Gastrocnemius medialis (tissue), 4 donors: ENCODE results near the gene ME2. TPM values are rescaled to one million over a fixed set of nuclear protein-coding genes. Genes with fewer than 3 reads are reported as not detected.

Source experiments
- ATAC-seq, 2 donors: fragments of 150-250 bp; one replicate each; pipeline ENCODE4 v1.9.1; 2016
- DNase-seq, 2 donors: peaks; one replicate each; pipeline ENCODE4 v3.0.0-alpha.2; 2019
- H3K27ac ChIP-seq, 4 donors: fragments of 200-600 bp; sonication (generic); 1 replicate in 1 of 4; 2 replicates in 3 of 4; pipeline ENCODE4 v1.5.1; 2016 to 2018; ENCODE audit warnings: mild to moderate bottlenecking in 2 of 4, moderate library complexity in 1 of 4
- H3K27me3 ChIP-seq, 3 donors: fragments of 200-600 bp; sonication (generic) in 2 of 3; 1 replicate in 1 of 3; 2 replicates in 2 of 3; pipeline versions ENCODE4 v1.5.1 to v1.6.0; 2016 to 2019; ENCODE audit warnings: mild to moderate bottlenecking in 1 of 3, moderate library complexity in 1 of 3
- H3K36me3 ChIP-seq, 2 donors: fragments of 200-600 bp; sonication (generic) in 1 of 2; one replicate each; pipeline ENCODE4 v1.5.1; 2017 to 2018
- H3K4me1 ChIP-seq, 2 donors: fragments of 200-600 bp; sonication (generic) in 1 of 2; one replicate each; pipeline ENCODE4 v1.5.1; 2016 to 2017; ENCODE audit warnings: mild to moderate bottlenecking in 2 of 2
- H3K4me3 ChIP-seq, 4 donors: fragments of 200-600 bp; sonication (generic) in 3 of 4; 1 replicate in 1 of 4; 2 replicates in 3 of 4; pipeline ENCODE4 v1.5.1; 2016 to 2019; ENCODE audit warnings: mild to moderate bottlenecking in 2 of 4
- H3K9me3 ChIP-seq, 3 donors: fragments of 200-600 bp; sonication (generic) in 2 of 3; 1 replicate in 1 of 3; 2 replicates in 2 of 3; pipeline ENCODE4 v1.5.1; 2016 to 2019
- POLR2A ChIP-seq, 2 donors: fragments of 450-650 bp; IDR thresholded peaks; one replicate each; pipeline ENCODE4 v1.6.1; 2017; ENCODE audit warnings: antibody characterized with exemption in 2 of 2, mild to moderate bottlenecking in 2 of 2, moderate library complexity in 2 of 2
- in situ Hi-C, 4 donors: fragments of 200-750 bp; cut with MboI; loops; one replicate each; pipeline versions ENCODE4 v1.15.0 to v1.8.0; 2017; ENCODE audit warnings: low sequenced_read_pairs in 4 of 4
- intact Hi-C: fragments of 100-400 bp; cut with DNase I; formaldehyde crosslinking; loops from one replicate; pipeline ENCODE4 v1.15.1; 2023; ENCODE audit warnings: low total_unique reads
- total RNA-seq, 4 donors: library from RNA; depleted of rRNA; stranded (reverse); fragments of >200 nt; gene quantifications; one replicate each; pipeline versions ENCODE4 v1.1.0 to v1.2.3, GENCODE V29; 2016
- TF ChIP-seq, protein P1 (sequence below), 5 experiments: fragments of 450-650 bp in 3 of 5; fragments of 200-600 bp in 2 of 5; sonication (generic) in 2 of 5; IDR thresholded peaks in 4 of 5; conservative IDR thresholded peaks in 1 of 5; 1 replicate in 4 of 5; 2 replicates in 1 of 5; pipeline ENCODE4 v1.5.1; 2016 to 2019; ENCODE audit warnings: antibody characterized with exemption in 5 of 5, mild to moderate bottlenecking in 3 of 5, moderate library complexity in 3 of 5

The ME2 gene
- total RNA-seq, 4 donors from 2014 or later, result 25.3 to 50.6 (median 46.5) TPM

DNA sequence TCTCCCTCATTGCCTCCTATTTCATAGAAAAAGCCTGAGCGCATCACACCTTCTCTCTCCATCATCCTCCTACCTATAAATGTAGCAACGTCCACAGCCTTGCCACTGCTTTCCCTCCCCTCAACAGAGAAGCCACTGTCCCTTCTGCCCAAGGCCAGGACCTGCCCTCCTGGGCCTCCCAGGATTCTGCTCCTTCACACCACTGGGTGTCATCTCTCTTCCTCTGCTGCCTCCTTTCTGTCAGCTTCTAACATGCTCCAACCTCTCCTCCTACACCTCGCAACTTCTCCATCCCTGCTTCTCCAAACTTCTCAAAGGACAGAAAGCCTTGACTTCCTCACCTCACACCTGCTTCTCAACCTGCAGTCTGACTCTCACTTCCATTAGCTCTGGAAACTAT lies 21.2 kb upstream of the ME2 start:
- peak in 1 of 2 donors; percentile 30 for ATAC-seq
- intact Hi-C loops (loop anchor here (1.0 kb wide), 1 partner anchor 37 kb away; the partner anchor contains the start of gene MRO), in situ Hi-C loops (no loop called here)
- H3K27ac ChIP-seq, result peak overlapping the region; percentile 79 to 89 (median 86)
- peaks cover 26 to 32% of the 10 kb centered on the region in 2 donors for H3K4me1 ChIP-seq
- H3K27me3 ChIP-seq, result no peaks in the 10 kb centered on the region
- TF ChIP-seq, protein P1, sequence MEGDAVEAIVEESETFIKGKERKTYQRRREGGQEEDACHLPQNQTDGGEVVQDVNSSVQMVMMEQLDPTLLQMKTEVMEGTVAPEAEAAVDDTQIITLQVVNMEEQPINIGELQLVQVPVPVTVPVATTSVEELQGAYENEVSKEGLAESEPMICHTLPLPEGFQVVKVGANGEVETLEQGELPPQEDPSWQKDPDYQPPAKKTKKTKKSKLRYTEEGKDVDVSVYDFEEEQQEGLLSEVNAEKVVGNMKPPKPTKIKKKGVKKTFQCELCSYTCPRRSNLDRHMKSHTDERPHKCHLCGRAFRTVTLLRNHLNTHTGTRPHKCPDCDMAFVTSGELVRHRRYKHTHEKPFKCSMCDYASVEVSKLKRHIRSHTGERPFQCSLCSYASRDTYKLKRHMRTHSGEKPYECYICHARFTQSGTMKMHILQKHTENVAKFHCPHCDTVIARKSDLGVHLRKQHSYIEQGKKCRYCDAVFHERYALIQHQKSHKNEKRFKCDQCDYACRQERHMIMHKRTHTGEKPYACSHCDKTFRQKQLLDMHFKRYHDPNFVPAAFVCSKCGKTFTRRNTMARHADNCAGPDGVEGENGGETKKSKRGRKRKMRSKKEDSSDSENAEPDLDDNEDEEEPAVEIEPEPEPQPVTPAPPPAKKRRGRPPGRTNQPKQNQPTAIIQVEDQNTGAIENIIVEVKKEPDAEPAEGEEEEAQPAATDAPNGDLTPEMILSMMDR (IDR thresholded peaks at IDR 0.05 in 4 of 5, conservative IDR thresholded peaks at IDR 0.05 in 1 of 5), result peak in 1 of 5 experiments; percentile 19
- TF ChIP-seq POLR2A (IDR thresholded peaks at IDR 0.05), result no peak
- H3K4me3 ChIP-seq, result no peak overlapping the region
- no peaks in the 10 kb centered on the region for H3K36me3 ChIP-seq
- no peak for DNase-seq
- no peaks in the 10 kb centered on the region for H3K9me3 ChIP-seq

DNA sequence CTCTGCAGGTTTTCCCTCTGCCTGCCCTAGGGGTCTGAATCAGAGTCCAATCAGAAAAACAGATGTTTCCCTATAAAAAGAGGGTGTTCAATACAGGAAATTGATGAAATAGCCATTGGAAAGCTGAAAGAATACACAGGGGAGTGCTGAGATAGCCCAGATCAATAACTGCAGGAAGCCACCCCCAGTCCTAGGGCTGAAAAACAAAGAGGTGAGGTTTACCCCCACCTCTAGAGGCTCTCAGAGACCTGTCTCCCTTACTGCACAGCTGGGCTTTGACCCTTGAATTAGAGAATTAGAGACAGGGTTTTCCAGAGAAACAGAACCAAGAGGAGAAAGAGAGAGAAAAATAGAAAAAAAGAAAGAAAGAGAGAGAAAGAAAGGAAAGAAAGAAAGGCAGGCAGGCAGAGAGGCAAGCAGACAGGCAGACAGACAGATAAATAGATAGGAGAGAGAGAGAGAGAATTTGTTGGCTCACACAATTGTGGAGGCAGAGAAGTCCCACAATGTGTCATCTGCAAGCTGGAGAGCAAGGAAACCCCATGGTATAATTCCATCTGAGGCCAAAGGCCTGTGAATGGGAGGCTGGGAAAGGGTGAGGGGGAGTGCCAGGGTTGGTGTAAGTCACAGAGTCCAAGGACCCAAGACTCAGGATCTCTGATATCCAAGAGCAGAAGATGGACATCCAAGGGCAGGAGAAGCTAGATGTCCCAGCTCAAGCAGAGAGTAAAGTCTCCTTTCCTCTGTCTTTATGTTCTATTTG lies 18.9 kb upstream of the ME2 start:
- Histone ChIP-seq H3K4me3 (no peak overlapping the region), H3K36me3 (no peaks in the 10 kb centered on the region), H3K4me1 (peaks cover 24 to 33% of the 10 kb centered on the region in 2 donors), H3K27ac (peak overlapping the region in 1 of 4 donors; percentile 23), H3K9me3 (no peaks in the 10 kb centered on the region), H3K27me3 (no peaks in the 10 kb centered on the region)
- ATAC-seq (no peak), DNase-seq (no peak)
- intact Hi-C loops, result no loop called here
- no peak for TF ChIP-seq POLR2A (IDR thresholded peaks at IDR 0.05)
- TF ChIP-seq, protein P1 (IDR thresholded peaks at IDR 0.05 in 4 of 5, conservative IDR thresholded peaks at IDR 0.05 in 1 of 5), result no peak
- in situ Hi-C loops, result no loop called here

DNA sequence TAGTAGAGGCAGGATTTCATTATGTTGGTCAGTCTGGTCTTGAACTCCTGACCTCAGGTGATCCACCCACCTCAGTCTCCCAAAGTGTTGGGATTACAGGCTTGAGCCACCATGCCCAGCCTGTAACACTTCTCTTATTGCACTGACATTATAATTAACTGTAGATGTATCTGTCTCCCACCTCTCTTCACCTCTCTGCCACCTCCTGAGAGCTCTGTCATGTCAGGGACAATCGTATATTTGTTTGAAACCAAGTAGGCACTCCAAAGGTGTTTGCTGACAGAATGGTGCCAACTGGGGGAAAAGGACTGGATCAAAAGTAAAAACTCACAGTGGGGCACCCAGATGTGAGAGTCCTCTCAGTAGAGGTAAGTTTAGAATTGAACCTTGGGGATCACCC lies 17.3 kb upstream of the ME2 start:
- H3K27me3 ChIP-seq, result no peaks in the 10 kb centered on the region
- H3K9me3 ChIP-seq, result no peaks in the 10 kb centered on the region
- ATAC-seq (no peak), DNase-seq (no peak)
- no peak overlapping the region for H3K4me3 ChIP-seq
- in situ Hi-C loops, result no loop called here
- H3K36me3 ChIP-seq, result no peaks in the 10 kb centered on the region
- intact Hi-C loops, result no loop called here
- peak overlapping the region in 3 of 4 donors; percentile 29 to 58 (median 34) for H3K27ac ChIP-seq
- TF ChIP-seq, protein P1 (IDR thresholded peaks at IDR 0.05 in 4 of 5, conservative IDR thresholded peaks at IDR 0.05 in 1 of 5), result no peak
- H3K4me1 ChIP-seq, result peaks cover 16 to 24% of the 10 kb centered on the region in 2 donors

DNA sequence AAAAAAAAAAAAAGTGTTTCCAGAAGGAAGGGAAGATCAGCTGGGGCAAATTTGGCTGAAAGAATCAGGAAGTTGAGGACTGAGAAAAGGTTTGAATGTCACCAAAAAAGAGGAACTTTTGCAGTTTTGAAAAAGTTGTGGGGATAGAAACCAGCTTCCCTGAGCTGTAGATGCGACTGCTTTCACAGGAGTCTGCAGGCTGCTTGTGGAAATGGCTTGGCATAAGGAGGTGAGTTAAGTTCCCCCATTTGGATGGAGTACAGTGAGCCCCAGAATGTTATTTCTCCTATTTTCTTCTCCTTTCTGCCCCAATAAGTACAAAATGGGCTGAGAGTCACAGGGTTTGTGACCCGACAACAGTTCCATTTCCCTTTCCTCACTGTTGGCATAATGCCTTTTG lies 16.5 kb upstream of the ME2 start:
- DNase-seq (no peak), ATAC-seq (peak; percentile 9 to 16)
- in situ Hi-C loops, result no loop called here
- no peaks in the 10 kb centered on the region for H3K27me3 ChIP-seq
- H3K36me3 ChIP-seq, result no peaks in the 10 kb centered on the region
- H3K9me3 ChIP-seq, result no peaks in the 10 kb centered on the region
- TF ChIP-seq POLR2A (IDR thresholded peaks at IDR 0.05), result no peak
- TF ChIP-seq, protein P1 (IDR thresholded peaks at IDR 0.05 in 4 of 5, conservative IDR thresholded peaks at IDR 0.05 in 1 of 5), result no peak
- intact Hi-C loops, result no loop called here
- H3K4me1 ChIP-seq, result peaks cover 11 to 18% of the 10 kb centered on the region in 2 donors
- H3K27ac ChIP-seq, result peak overlapping the region in 3 of 4 donors; percentile 33 to 58 (median 34)
- H3K4me3 ChIP-seq, result no peak overlapping the region
